ENCODE data around the gene RHBG.
"Not testable (repeated sequence)": the region's sequence is repeated elsewhere in the genome, so short reads cannot be mapped to it uniquely, and the experiment has no call there.

RHBG gene, protein sequence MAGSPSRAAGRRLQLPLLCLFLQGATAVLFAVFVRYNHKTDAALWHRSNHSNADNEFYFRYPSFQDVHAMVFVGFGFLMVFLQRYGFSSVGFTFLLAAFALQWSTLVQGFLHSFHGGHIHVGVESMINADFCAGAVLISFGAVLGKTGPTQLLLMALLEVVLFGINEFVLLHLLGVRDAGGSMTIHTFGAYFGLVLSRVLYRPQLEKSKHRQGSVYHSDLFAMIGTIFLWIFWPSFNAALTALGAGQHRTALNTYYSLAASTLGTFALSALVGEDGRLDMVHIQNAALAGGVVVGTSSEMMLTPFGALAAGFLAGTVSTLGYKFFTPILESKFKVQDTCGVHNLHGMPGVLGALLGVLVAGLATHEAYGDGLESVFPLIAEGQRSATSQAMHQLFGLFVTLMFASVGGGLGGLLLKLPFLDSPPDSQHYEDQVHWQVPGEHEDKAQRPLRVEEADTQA

DNA sequence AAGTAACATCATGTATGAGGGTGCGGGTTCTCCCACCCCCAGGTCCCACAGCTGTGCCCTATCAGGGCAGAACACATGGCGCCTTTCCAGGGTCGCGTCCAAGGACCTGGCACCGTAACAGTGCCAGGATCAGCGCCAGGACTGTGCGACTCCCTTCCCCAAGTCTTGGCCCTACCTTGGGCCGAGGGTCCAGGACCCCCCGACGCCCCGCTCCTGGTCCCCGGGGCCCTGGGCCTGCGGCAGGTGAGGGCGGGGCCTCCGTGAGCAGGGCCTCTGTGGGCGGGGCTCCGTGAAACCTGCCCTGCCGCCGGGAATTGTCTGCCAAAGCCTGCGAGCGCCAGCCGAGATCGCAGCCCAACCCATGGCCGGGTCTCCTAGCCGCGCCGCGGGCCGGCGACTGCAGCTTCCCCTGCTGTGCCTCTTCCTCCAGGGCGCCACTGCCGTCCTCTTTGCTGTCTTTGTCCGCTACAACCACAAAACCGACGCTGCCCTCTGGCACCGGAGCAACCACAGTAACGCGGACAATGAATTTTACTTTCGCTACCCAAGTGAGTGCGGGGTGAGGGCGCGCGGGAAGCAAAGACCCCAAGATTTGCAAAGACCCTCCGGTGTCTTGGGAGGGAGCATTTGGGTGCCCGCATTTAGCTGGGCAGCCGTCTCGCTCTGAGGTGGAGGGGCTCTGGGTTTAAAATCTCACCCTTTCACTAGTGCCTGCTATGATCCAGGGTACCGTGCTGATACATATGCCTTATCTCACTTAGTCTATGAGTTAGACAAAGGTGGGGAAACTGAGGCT, at the start of gene RHBG:
RHBG (plus strand) TSS at position 323 of the 796 bp plus-strand sequence; CDS start at position 362, 39 bp downstream.
- peak; percentile 20 for DNase-seq

DNA sequence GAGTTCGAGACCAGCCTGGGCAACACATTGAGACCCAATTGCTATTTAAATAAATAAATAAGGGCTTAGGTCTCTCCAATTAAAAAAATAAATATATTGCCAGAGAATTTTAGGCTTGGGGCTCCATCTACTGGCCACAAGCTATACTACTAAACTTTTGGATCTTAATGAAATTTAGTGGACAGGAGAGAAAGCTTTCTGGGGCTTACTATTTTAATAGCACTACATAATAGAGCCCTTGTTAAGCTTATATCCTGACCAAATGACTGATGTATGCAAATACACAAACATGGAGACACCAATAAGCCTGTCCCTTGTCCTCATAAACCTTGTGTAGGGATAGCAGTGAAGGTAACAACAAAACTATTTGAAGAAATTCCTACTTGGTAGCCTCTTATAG, 49.3 kb upstream of the RHBG start:
- DNase-seq, result peak; percentile 57

DNA sequence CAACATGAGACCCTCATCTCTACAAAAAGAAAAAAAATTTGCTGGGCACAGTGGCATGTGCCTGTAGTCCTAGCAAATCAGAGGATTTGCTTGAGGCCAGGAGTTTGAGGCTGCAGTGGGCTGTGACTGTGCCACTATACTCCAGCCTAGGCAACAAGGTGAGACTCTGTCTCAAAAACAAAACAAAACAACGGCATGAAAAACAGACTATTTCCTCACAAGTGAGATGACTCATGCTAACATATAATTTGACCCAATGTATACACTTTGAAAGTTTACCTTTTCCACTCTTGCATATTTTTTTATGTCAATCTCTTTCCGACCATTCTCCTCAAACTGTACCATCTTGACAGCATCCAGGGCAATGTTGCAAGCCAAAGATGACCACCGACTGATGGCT, 48.5 kb upstream of the RHBG start:
- DNase-seq, result no peak

DNA sequence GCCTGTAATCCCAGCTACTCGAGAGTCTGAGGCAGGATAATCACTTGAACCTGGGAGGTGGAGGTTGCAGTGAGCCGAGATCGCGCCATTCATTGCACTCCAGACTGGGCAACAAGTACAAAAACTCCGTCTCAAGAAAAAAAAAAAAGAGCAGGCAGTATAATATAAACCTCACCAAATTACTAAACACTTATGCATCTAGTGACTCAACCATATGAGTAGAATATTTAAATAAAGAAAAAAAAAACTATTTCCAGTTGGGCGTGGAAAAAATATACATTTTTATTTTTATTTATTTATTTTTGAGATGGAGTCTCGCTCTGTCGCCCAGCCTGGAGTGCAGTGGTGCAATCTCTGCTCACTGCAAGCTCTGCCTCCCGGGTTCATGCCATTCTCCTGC, 45.8 kb upstream of the RHBG start:
- not testable (repeated sequence) for DNase-seq

DNA sequence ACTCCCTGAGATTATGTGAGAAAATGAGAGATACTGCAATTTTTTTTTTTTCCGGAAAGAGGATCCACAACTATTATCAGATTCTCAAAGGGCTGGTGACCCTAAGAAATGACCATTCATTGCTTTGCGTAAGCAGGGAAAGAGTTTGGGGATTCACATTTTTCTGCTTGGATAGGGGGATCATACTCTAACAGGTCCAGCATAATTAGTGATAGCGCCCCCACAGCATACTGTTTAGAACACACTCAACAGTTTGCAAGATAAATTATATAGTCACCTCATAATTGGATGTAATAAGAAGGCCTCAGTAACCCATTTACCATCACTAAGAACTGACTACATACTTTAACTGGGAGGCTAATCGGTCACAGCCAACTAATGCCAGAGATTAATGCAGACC, 32.8 kb upstream of the RHBG start:
- DNase-seq, result peak; percentile 70

DNA sequence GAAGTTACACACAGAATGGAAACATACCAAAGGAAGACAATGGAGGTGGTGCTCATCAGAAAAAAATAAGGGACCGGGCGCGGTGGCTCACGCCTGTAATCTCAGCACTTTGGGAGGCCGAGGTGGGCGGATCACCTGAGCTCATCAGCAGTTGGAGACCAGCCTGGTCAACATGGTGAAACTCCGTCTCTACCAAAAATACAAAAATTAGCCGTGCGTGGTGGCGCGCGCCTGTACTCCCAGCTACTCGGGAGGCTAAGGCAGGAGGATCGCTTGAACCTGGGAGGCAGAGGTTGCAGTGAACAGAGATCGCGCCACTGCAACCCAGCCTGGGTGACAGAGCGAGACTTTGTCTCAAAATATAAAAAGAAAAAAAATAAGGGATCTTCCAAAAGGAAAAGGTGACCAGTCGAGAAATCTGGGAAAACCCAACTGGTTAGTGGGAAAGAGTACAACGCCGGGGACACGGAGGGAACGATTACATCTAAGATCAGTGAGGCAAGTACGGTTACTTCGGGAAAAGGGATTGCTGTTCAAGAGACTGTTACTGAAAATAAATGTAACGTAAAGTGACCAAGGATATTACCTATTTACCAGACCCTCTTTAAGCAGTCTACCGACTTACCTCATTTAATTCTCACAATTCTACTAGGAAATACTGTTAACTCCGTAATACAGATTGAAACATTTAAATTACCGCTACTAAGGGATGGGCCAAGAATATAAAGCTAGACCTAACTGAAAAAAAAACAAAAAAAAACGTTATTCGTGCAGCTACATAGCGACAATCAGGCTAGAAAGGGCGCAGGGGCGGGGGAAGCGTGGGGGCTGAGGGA, 31.7 kb upstream of the RHBG start:
- DNase-seq, result no peak

DNA sequence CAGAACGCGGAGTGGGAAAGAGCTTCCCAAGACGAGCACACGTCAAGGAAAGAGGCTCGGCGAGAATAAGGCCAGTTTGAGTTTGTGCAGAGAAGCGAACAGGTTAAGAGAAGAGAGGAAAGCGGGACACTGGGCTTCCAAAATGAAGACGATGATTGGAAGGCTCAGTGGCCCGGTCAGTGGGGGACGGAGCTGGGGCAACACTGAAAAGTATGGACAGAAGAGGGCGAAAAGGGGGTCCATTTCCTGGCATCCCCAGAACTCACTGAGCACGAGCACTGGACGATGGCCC, 31.2 kb upstream of the RHBG start:
- DNase-seq, result no peak

DNA sequence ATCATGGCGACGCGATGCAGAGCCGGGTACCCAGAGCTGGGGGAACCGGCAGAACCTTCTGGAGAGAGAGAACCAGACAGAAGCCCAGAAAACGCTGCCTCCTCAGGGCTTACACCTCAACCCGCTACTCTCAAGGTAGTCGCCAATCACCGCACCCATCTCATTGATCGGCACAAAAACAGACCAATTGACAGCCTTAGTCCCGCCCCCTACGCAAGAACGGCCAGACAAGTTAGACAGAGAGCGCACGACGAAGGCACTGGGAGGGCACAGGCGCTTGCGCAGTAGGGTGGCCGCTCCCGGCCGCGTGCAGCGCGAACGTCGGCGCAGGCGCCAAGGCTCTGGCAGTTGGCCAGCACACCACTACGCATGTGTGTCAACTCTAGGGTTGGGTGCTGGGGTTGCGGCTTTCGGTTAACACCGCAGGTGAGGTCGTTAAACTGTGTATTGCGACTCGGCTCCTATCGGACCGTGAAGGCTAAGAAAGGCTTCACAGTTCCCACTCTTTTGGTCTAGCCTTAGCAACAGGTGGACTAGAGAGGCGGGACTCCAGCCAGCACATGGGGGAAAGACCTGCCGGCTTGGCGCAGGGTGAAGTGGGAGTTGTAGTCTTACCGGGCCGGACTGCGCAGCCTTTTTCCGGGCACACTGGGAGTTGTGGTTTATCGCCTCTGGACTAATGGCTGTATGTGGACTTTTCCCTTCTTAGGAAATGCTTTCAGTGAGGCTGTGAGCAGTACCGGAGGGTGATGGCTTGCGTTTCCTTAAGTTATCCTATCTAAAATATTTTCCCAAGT, 30.6 kb upstream of the RHBG start, which contains the start of the genes CCT3 and TSACC:
CCT3 (minus strand) TSS at position 113 of the 797 bp plus-strand sequence; CDS start at position 5, 108 bp downstream.
TSACC (plus strand) TSS at position 347 of the 797 bp plus-strand sequence. CDS start 1,232 bp downstream, outside the sequence.
- peak; percentile 100 for DNase-seq

DNA sequence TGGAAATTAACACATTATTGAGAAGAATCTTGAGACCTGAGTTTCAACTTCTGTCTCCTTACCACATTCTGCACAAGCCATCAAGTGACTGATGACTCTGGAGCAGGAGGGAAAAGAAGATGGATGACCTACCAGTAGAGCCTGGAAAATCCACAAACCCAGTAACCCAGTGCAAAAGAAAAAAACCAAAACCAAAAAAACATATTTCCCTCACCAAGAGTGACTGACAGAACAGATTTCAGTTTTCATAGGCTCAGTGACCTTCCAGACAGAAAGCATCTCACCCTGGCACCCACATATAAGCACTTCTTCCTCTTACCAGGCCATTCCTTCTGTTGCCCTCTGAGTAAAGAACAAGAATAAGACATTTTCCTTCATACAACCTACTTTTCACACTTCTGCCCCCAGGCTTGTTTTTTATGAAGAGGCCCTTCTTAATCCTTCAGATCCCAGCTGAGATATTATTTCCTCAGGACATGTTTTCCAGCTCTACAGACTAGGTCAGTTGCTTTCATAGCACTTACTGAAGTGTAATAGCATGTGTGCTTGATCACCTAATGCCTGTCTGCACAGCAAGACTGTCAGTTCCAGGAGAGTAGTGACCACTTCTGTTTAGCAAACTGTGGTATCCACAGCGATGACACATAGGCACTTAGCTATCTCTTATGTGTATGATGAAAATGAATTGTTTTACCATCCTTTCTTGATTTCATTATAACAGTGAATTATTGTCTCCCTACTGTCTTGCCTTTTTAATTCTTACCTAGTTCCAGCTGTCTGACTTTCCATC, 26.6 kb upstream of the RHBG start:
- no peak for DNase-seq

DNA sequence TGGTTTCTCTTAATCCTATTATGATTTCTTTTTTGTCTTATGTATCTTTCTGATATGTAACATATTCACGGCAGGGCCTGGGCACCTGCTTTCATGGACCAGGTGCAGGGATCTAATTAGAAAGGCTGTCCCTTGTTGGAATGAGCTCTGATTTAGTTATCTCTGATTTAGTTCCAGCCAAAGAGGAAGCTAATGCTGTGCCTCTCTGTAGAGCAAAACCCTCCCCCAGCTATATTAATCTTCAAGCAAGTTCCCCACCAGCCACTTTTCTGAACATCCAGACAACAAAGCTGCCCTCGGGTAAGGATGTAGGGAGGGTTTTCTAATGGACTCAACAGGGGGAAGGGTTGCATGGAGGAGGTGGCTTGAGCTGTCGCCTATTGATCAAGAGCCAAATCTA, 24.6 kb upstream of the RHBG start:
- no peak for DNase-seq

DNA sequence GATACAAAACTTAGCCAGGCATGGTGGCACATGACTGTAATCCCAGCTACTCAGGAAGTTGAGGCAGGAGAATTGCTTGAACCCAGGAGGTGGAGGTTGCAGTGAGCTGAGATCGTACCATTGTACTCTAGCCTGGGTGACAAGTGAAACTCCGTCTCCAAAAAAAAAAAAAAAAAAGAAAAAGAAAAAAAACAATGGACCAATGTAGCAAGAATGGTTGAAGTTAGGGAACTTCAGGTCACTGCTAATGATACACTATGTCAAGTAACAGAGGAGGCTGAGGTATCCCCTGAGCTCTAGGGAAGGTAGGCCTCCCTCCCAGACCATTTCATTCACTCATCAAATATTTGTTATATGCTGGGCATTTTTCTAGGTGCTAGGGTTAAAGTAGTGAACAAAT, 23.0 kb upstream of the RHBG start:
- DNase-seq, result not testable (repeated sequence)

DNA sequence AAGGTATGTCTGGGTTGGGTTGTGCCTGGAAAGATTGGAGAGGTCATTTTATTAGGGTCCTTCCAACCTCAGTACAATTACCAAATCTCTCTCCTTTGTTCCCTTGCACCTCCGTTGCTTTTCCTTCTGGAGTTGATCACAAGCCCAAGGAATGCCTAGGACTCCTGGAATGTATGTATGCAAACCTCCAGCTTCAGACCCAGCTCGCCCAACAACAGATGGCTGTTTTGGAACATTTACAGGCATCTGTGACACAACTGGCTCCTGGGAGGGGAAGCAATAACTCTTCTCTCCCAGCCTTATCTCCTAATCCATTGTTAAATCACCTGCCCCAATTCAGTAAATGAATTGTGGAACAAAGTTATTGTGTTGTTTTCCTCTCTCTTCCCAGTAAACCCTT, 22.4 kb upstream of the RHBG start:
- no peak for DNase-seq

DNA sequence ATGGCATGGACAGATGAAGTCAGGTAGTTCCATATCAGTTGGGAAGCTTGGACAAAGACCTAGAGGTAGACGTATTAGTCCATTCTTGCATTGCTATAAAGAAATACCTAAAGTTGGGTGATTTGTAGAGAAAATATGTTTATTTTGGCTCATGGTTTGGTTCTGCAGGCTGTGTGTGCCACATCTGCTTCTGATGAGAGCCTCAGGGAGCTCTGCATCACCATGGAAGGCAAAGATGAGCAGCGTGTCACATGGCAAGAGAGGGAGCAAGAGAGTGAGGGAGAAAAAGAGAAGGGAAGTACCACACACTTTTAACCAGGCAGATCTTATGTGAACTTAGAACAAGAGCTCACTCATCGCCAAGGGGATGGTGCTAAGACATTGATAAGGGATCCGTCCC, 21.7 kb upstream of the RHBG start:
- DNase-seq, result no peak

DNA sequence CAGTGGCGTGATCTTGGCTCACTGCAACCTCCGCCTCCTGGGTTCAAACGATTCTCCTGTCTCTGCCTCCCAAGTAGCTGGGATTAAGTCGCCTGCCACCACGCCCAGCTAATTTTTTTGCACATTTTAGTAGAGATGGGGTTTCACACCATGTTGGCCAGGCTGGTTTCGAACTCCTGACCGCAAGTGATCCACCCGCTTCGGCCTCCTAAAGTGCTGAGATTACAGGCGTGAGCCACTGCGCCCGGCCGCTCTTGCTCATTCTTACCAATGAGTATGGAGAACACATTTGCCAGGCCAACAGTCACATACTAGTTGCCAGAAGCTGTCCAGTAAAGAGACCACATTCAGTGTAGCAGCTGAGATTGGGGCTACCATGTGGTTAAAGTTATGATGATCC, 16.5 kb upstream of the RHBG start:
- DNase-seq, result not testable (repeated sequence)

DNA sequence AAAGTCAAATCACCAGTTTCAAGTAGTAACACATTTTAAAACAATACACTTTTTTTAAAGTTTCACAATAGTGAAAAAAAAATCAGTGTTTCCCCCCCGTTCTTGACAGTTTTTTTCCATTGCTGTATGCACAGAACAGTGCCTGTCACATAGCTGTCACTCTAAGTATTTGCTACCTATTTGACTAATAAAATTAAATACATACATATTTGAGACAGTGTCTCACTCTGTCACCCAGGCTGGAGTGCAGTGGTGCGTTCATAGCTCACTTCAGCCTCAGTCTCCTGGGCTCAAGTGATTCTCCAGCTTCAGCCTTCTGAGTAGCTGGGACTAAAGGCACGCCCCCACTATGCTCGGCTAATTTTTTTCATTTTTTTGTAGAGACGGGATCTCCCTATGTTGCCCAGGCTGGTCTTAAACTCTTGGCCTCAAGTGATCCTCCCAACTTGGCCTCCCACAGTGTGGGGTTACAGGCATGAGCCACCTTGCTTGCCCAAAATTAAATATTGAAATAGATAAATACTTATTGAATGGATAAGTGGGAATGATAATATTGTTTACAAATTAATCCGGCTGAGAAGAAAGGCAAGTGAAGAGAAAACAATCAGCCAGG, 12.6 kb upstream of the RHBG start:
- no peak for DNase-seq

DNA sequence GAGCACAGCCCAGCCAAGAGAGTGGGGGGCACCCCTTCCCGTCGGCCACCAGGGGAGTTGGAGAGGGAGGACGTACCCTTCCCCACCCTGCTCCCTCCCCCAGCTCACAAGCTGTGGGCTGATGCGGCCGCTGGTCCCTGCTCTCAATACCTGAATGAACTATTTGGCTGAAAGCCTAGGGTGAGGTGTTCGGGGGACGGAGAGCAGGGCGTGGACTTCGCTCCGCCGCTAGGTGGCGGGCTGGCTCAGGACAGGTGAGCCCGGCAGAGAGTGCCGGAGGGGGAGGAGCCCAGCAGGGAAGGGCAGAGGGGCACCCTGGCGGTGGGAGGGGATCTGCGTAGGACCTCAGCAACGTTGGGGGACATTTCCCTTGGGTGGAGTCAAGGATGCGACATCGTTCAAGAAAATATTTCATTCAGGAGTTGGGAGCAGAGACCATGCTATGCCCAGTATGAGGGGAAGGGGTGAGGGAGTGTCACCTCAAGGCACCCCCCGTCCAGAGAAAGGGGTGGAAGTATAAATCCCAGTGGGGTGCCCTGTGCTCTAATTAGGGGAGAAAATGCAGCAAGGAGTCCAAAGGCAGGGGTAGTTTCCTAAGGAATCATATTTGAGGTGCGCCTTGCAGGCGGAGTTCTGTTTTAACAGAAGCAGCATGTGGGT, 12.0 kb upstream of the RHBG start:
- peak; percentile 32 for DNase-seq

DNA sequence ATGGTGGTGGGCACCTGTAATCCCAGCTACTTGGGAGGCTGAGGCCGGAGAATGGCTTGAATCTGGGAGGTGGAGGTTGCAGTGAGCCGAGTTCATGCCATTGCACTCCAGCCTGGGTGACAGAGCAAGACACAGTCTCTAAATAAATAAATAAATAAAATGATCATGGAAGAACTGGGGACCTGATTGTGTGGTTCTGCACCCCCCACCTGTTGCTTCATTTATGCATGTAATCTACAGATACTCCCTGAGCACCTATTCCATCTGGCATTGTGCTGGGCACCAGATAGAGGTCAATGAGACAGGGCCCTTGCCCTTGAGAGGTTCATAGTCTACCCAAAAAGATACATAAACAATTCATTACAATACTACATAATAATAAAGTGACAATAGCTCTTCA, 11.0 kb upstream of the RHBG start:
- no peak for DNase-seq

DNA sequence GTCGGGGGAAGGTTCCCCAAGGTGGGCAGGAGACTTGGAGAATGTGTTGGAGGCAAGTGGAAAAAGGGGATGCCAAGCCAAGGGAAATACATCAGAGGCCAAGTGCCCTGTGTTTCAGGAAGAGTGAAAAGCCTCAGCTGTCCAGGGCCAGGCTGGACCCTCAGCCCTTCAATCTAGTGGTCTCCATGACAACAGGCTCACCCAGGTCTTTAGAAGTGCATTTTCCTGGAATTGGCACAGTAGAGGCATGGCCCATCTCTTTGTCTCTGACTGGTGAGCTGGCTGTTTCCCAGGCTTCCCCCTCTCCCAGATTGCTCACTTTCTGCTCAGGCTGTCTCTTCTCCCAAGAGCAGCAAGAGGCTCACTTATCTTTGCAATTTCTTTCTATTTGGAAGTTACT, 10.4 kb upstream of the RHBG start:
- no peak for DNase-seq

DNA sequence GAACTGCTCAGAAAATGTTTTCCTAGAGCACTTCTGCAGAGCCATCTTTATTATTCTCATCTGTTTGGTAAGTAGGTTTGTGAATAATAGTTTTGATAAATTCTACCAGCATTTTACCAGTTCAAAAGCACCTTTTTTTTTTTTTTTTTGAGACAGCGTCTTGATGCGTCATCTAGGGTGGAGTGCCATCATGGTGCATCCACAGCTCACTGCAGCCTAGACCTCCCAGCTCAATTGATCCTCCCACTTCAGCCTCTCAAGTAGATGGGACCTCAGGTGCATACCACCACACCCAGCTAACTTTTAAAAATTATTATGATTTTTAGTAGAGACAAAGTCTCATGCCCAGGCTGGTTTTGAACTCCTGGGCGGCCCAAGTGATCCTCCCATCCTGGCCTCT, 9.8 kb upstream of the RHBG start:
- DNase-seq, result no peak

DNA sequence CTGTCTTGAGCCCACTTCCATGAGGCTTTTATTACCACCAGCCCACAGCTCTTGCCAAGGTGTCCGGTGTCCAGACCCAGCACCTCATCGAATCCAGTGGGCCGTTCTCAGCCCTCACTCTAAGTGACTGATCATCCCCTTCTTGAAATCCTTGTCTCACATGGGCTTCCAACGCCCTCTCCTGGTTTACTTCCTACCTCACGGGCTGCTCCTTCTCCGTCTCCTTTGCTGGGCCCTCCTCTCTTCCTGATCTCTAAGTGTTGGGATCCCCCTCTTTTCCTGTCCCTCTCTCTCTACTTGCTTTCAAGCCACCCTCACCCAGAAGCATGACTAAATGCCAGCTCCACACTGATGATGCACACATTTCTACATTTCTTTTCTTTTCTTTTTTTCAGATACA, 9.0 kb upstream of the RHBG start:
- DNase-seq, result no peak
